GM18526 (cell line): ENCODE results near the gene ASPSCR1.

Experiments used
- POLR2A ChIP-seq: IDR thresholded peaks from 3 replicates; pipeline ENCODE4 v1.6.1; 2011; ENCODE audit not compliant: insufficient read length; ENCODE audit errors: extremely low read depth

The ASPSCR1 gene

GRCh38 chr17:82023447-82024241 is 46.2 kb downstream of the ASPSCR1 start:
- TF ChIP-seq POLR2A = no peak

- no peak for TF ChIP-seq POLR2A
Observed at GRCh38 chr17:82024859-82025258, 47.4 kb downstream of the ASPSCR1 start.

- no peak for TF ChIP-seq POLR2A
Observed at GRCh38 chr17:82025401-82026107, 48.1 kb downstream of the ASPSCR1 start.

- no peak for TF ChIP-seq POLR2A
Observed at GRCh38 chr17:82028246-82028645, 50.8 kb downstream of the ASPSCR1 start.

- no peak for TF ChIP-seq POLR2A
Observed at GRCh38 chr17:82028966-82029365, 51.5 kb downstream of the ASPSCR1 start.

- no peak for TF ChIP-seq POLR2A
Observed at GRCh38 chr17:82029391-82029790, 52.0 kb downstream of the ASPSCR1 start.

- TF ChIP-seq POLR2A = no peak
Observed at GRCh38 chr17:82029990-82030469, 52.6 kb downstream of the ASPSCR1 start.

- no peak for TF ChIP-seq POLR2A
Observed at GRCh38 chr17:82030470-82031302, 53.3 kb downstream of the ASPSCR1 start.

- no peak for TF ChIP-seq POLR2A
Observed at GRCh38 chr17:82031303-82031884, 54.0 kb downstream of the ASPSCR1 start, which contains the start of gene RAC3. Gene RAC3 (plus strand): TSS chr17:82031678. CDS start chr17:82031762, 84 bp downstream.

- TF ChIP-seq POLR2A = no peak
Observed at GRCh38 chr17:82031885-82032627, 54.6 kb downstream of the ASPSCR1 start.

GRCh38 chr17:82033359-82034085 is 56.1 kb downstream of the ASPSCR1 start:
- TF ChIP-seq POLR2A = no peak

- no peak for TF ChIP-seq POLR2A
Observed at GRCh38 chr17:82034371-82035011, 57.1 kb downstream of the ASPSCR1 start.

- no peak for TF ChIP-seq POLR2A
Observed at GRCh38 chr17:82035488-82035887, 58.1 kb downstream of the ASPSCR1 start.

GRCh38 chr17:82035956-82036633 is 58.7 kb downstream of the ASPSCR1 start:
- TF ChIP-seq POLR2A = no peak
